Fibroblast of skin of back (primary cell): Measurements from ENCODE around the gene TMEM63B. TPM values are rescaled to one million over a fixed set of nuclear protein-coding genes. Genes with fewer than 3 reads are reported as not detected.
A peak's percentile ranks its signal among the peaks of the same experiment; 100 is the strongest.
"Not testable (repeated sequence)": the region's sequence is repeated elsewhere in the genome, so short reads cannot be mapped to it uniquely, and the experiment has no call there.

Experiments
- DNase-seq: peaks from one replicate; pipeline ENCODE4 v3.0.0-alpha.2; 2013
- polyA plus RNA-seq, 2 experiments: library from polyadenylated mRNA; unstranded; fragments of 120-200 nt; gene quantifications; one replicate each; pipeline ENCODE4 v1.2.1, GENCODE V29; 2013; ENCODE audit not compliant: insufficient read length in 2 of 2

TMEM63B gene
- 29.7 TPM for polyA plus RNA-seq (2013, experiment 1 of 2; ENCODE audit: insufficient read length)
- polyA plus RNA-seq (2013, experiment 2 of 2; ENCODE audit: insufficient read length), result 25.8 TPM

GRCh38 chr6:44127186-44128019 lies at the start of gene TMEM63B, which contains the start of gene MRPL14:
TMEM63B (plus strand) TSS chr6:44127554; CDS start chr6:44134585, 7,031 bp downstream.
MRPL14 (minus strand) TSS chr6:44127452; CDS start chr6:44116611, 10,841 bp downstream.
- DNase-seq, result peak; percentile 86

- no peak for DNase-seq
These were observed 49.0 kb upstream of the TMEM63B start for GRCh38 chr6:44078219-44078826.

- DNase-seq, result peak; percentile 72
These were observed 48.3 kb upstream of the TMEM63B start for GRCh38 chr6:44078827-44079671.

GRCh38 chr6:44079672-44080071 lies 47.7 kb upstream of the TMEM63B start:
- no peak for DNase-seq

GRCh38 chr6:44080561-44081521 lies 46.5 kb upstream of the TMEM63B start:
- no peak for DNase-seq

- DNase-seq, result no peak
These were observed 45.6 kb upstream of the TMEM63B start for GRCh38 chr6:44081753-44082152.

- DNase-seq, result no peak
These were observed 44.5 kb upstream of the TMEM63B start for GRCh38 chr6:44082872-44083321.

- peak; percentile 56 for DNase-seq
These were observed 42.9 kb upstream of the TMEM63B start for GRCh38 chr6:44084231-44085014.

GRCh38 chr6:44085219-44085618 lies 42.1 kb upstream of the TMEM63B start:
- DNase-seq, result no peak

- DNase-seq, result no peak
These were observed 40.3 kb upstream of the TMEM63B start for GRCh38 chr6:44086931-44087574.

- DNase-seq, result no peak
These were observed 39.7 kb upstream of the TMEM63B start for GRCh38 chr6:44087623-44088022.

GRCh38 chr6:44088827-44089590 lies 38.3 kb upstream of the TMEM63B start:
- no peak for DNase-seq

GRCh38 chr6:44090465-44090864 lies 36.9 kb upstream of the TMEM63B start:
- DNase-seq, result no peak

- DNase-seq, result not testable (repeated sequence)
These were observed 36.0 kb upstream of the TMEM63B start for GRCh38 chr6:44091356-44091755.

GRCh38 chr6:44091981-44092884 lies 35.1 kb upstream of the TMEM63B start:
- no peak for DNase-seq

- no peak for DNase-seq
These were observed 34.3 kb upstream of the TMEM63B start for GRCh38 chr6:44093066-44093465.

GRCh38 chr6:44093750-44094402 lies 33.5 kb upstream of the TMEM63B start:
- DNase-seq, result no peak
